Right cardiac atrium (tissue), 5 donors: ENCODE data around the gene ZNF22. TPM values are rescaled to one million over a fixed set of nuclear protein-coding genes. Genes with fewer than 3 reads are reported as not detected.
A peak's percentile ranks its signal among the peaks of the same experiment; 100 is the strongest.
"Not testable (repeated sequence)": the region's sequence is repeated elsewhere in the genome, so short reads cannot be mapped to it uniquely, and the experiment has no call there.

Source experiments
- ATAC-seq, 2 donors: fragments of 200-7000 bp; cut with Tn5 transposase; one replicate each; pipeline versions ENCODE4 v1.8.0 to v1.9.1; 2020; ENCODE audit warnings: moderate library complexity in 2 of 2, mild to moderate bottlenecking in 1 of 2
- DNase-seq, 3 donors: peaks; one replicate each; pipeline ENCODE4 v3.0.0-alpha.2; 2020
- H3K27ac ChIP-seq: one replicate; pipeline ENCODE4 v1.5.1; 2013; ENCODE audit warnings: mild to moderate bottlenecking, low read length, control low read depth, moderate library complexity
- H3K27me3 ChIP-seq: one replicate; pipeline ENCODE4 v1.6.1; 2013; ENCODE audit not compliant: control insufficient read depth, insufficient read depth
- H3K4me1 ChIP-seq: one replicate; pipeline ENCODE4 v1.6.1; 2013; ENCODE audit warnings: low read length; ENCODE audit not compliant: control insufficient read depth, insufficient read depth
- H3K4me3 ChIP-seq: one replicate; pipeline ENCODE4 v1.5.1; 2013; ENCODE audit warnings: low read length, control low read depth
- H3K9me3 ChIP-seq: one replicate; pipeline ENCODE4 v1.6.1; 2013; ENCODE audit warnings: low read length; ENCODE audit not compliant: control insufficient read depth
- WGBS: extraction: QIAGEN DNeasy Blood & Tissue Kit; methylation state at CpG from one replicate; pipeline ENCODE4 v1.1.7; 2013; 5-methylcytosine and 5-hydroxymethylcytosine counted together
- intact Hi-C, 4 donors: fragments of 100-400 bp; cut with DNase I; formaldehyde crosslinking; loops; one replicate each; pipeline versions ENCODE4 v1.11.0 to v1.14.0; 2022 to 2023
- polyA plus RNA-seq: library from polyadenylated mRNA; stranded (reverse); fragments of 200-250 nt; gene quantifications from one replicate; pipeline ENCODE4 v1.2.3, GENCODE V29; 2013
- total RNA-seq, 4 donors: library from RNA; stranded (reverse); fragmentation: NEBNext Ultra II Directional; extraction: Animal tissue kit (Norgen Biotek cat#: 25700); gene quantifications; one replicate each; pipeline ENCODE4 v1.2.1, GENCODE V29; 2021
- donor health status: healthy with polysubstance abuse.
- donor health status: DM: no; HTN: yes; CAD: no.
- donor health status: DM: no; HTN: no; CAD: no.
- donor health status: DM: no; HTN: yes; CAD: no; lungs with severe emphysema.
- donor health status: DM: yes; HTN: yes; CAD: no.

The ZNF22 gene
- total and polyA plus RNA-seq, 5 donors: 14.8 to 20.7 (median 19.2) TPM

DNA sequence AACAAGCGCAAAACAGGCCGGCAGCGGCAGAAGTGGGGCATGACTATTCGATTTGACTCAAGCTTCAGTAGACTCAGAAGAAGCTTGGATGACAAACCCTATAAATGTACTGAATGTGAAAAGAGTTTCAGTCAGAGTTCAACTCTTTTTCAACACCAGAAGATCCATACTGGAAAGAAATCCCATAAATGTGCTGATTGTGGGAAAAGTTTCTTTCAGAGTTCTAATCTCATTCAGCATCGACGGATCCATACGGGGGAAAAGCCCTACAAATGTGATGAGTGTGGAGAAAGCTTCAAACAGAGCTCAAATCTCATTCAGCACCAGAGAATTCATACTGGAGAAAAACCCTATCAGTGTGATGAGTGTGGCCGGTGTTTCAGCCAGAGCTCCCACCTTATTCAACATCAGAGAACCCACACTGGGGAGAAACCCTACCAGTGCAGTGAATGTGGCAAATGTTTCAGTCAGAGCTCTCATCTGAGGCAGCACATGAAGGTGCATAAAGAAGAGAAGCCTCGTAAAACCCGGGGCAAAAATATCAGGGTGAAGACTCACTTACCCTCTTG is 2.8 kb downstream of the ZNF22 start:
- WGBS: 92% methylated on average over 10 of the region's 10 CpGs

DNA sequence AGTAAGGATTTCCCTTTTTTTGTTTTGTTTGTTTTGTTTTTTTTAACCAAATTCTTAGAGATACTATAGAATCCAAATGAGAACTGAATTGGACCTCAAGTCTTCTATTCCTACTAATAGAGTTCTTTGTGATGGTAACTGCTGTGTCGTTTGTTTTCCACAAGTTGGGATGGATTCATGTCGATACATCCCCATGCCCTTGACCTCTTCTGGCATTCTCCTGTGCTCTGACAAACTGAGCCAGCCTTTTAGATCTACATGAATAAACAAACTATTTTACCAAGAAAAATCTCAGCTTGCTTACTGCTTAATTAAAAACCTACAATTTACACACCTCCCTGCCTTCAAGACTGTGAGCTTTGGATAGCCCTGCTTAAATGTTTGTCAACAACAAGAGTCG is 3.9 kb downstream of the ZNF22 start:
- Histone ChIP-seq H3K27ac (no peak overlapping the region), H3K9me3 (no peaks in the 10 kb centered on the region), H3K27me3 (no peaks in the 10 kb centered on the region), H3K4me3 (no peak overlapping the region), H3K4me1 (no peaks in the 10 kb centered on the region)
- DNase-seq (no peak), ATAC-seq (no peak)
- 44% methylated on average over 3 of the region's 3 CpGs for WGBS
- intact Hi-C loops: no loop called here

More for the DNA sequence above, 2.8 kb downstream of the ZNF22 start:
- intact Hi-C loops: no loop called here
- Histone ChIP-seq H3K9me3 (no peaks in the 10 kb centered on the region), H3K4me1 (no peaks in the 10 kb centered on the region), H3K27ac (no peak overlapping the region), H3K4me3 (no peak overlapping the region), H3K27me3 (no peaks in the 10 kb centered on the region)
- DNase-seq: no peak
- ATAC-seq: no peak

DNA sequence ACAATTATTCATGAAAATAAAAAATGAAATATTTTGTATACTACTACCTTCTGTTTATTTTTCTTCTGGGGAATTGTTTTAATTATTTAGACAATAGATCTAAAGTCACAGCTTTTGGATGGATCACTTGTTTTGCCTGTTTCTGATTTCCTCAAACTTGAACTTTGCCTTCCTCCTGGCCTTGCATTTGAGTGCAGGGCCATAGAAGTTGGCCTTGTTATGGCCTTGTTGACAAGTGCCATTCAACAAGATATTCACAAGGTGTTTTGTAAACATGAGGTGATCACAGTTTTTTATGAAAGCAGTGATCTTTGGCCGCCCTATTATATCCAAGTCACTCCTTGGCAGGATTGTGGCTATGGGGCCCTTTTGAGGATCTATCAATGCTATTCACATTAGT is 4.6 kb downstream of the ZNF22 start:
- H3K27ac ChIP-seq: no peak overlapping the region
- no peaks in the 10 kb centered on the region for H3K4me1 ChIP-seq
- H3K4me3 ChIP-seq: no peak overlapping the region
- ATAC-seq (no peak), DNase-seq (no peak)
- intact Hi-C loops: no loop called here
- no peaks in the 10 kb centered on the region for H3K27me3 ChIP-seq
- 100% methylated on average over 1 of the region's 1 CpG for whole genome bisulfite sequencing
- no peaks in the 10 kb centered on the region for H3K9me3 ChIP-seq

DNA sequence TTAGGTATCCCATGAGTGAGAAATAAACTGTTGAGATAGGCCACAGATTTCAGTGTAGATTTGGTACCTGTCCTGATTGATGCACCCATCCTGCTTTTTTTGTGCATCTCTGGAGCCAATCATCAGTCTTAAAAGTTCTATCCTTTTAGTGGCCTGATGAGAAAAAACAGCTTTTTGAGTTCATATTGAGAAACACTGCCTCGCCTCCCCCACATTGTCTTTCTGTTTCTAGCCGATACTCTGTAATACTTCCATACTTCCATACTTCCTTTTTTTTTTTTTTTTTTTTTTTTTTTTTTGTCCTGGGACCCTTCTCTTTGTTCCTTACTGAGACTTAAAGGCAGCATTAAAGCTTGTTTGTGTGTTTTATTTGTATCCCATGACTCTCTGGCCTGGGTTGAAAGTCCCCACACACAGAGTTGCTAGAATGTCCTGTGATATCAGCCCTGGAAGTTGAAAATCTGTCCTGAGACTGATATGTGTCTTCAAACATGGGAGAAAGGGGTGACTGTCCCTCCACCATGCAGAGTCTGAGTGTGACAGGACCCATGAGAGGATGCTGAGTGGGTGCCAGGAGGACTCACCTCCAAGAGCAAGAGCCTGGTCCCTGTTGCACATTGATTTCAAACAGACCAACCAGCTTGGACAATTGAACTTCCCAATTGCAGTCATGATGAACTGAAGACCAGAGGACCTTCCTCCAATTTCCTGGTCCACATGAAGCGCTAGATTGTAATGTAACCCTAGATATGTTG is 5.7 kb downstream of the ZNF22 start:
- no peaks in the 10 kb centered on the region for H3K9me3 ChIP-seq
- 86% methylated on average over 3 of the region's 3 CpGs for WGBS
- DNase-seq (no peak), ATAC-seq (no peak)
- intact Hi-C loops: no loop called here
- no peaks in the 10 kb centered on the region for H3K4me1 ChIP-seq
- no peak overlapping the region for H3K27ac ChIP-seq
- no peaks in the 10 kb centered on the region for H3K27me3 ChIP-seq
- H3K4me3 ChIP-seq: no peak overlapping the region

DNA sequence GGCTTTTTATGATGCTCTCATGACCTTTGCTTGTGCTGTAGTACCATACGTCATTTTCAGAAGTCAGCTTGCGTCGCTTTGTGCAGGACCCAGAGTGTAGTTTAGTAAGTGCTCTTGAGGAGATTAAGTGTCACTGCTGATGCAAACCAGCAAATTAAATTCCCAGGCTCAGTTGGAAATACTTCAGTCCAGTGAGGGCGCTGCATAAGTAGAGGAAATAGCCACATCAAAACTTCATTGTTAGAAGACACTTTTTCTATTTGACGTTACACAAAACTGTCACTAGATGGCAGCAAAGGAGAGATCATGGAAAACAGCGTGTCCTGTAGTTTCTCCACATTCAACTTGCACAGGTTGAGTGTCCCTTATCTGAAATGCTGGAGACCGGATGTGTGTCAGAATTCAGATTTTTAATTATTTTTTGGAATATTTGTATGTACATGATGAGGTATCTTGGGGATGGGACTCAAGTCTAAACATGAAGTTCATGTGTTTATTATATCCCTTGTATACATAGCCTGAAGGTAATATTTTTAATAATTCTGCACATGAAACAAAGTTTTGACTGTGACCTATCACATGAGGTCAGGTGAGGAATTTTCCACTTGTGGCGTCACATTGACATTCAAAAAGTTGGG is 7.9 kb downstream of the ZNF22 start:
- intact Hi-C loops: no loop called here

DNA sequence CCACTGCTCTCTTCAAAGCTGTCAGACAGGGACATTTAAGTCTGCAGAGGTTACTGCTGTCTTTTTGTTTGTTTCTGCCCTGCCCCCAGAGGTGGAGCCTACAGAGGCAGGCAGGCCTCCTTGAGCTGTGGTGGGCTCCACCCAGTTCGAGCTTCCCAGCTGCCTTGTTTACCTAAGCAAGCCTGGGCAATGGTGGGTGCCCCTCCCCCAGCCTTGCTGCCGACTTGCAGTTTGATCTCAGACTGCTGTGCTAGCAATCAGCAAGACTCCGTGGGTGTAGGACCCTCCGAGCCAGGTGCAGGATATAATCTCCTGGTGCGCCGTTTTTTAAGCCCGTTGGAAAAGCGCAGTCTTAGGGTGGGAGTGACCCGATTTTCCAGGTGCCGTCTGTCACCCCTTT is 13.8 kb downstream of the ZNF22 start:
- H3K27ac ChIP-seq, H3K9me3 ChIP-seq, intact Hi-C loops, H3K4me3 ChIP-seq, ATAC-seq, H3K27me3 ChIP-seq, H3K4me1 ChIP-seq: not testable (repeated sequence)
- WGBS: 87% methylated on average over 10 of the region's 10 CpGs
- peak in 1 of 3 donors; percentile 40 for DNase-seq

More for the DNA sequence above, 7.9 kb downstream of the ZNF22 start:
- Histone ChIP-seq H3K9me3 (no peaks in the 10 kb centered on the region), H3K4me3 (no peak overlapping the region), H3K27me3 (no peaks in the 10 kb centered on the region), H3K4me1 (no peaks in the 10 kb centered on the region), H3K27ac (no peak overlapping the region)
- ATAC-seq: peak; percentile 90 to 92
- DNase-seq: no peak
- 4% methylated on average over 8 of the region's 8 CpGs for WGBS

DNA sequence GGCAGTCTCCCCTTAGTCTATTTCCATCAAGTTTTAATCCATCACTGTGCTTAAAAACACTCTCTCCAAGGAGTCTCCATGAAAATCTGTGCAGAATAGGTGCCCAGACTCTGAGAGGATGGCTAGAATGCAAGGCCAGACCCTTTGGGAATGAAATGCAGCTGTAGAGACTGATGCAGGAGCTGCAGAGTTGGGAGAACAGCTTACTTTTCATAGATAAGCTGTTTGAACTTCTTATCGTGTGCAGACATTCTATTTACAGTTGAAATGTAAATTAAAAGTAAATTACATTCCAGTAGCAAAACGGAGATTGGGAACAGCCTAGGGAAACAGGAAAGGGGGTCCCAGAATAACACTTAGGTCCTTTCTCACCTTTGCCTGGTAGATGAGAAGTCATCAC is 14.9 kb downstream of the ZNF22 start:
- Histone ChIP-seq H3K4me1 (no peaks in the 10 kb centered on the region), H3K27me3 (no peaks in the 10 kb centered on the region), H3K27ac (no peak overlapping the region), H3K4me3 (no peak overlapping the region), H3K9me3 (no peaks in the 10 kb centered on the region)
- intact Hi-C loops: no loop called here
- WGBS: 34% methylated on average over 2 of the region's 2 CpGs
- ATAC-seq: no peak
- DNase-seq: no peak

DNA sequence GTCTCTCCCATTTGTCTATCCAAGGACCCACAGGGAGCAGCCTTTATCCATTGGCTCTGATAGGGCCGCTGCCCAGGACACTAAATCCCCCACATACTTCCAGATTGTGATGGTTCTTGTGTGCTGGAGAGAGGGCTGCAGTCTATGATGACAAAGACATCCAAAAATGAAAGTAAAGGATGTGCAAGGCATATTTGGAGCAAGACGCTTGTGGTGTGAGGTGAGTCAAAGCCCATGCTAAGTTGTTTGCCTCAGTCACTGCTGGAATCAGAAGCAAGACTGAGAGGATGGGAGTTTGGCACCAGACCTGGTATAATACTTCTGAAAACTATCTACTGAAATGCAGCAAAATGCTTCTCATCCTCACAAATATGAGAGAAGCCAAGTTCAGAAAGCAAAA is 22.7 kb downstream of the ZNF22 start:
- Histone ChIP-seq H3K4me1 (no peaks in the 10 kb centered on the region), H3K27ac (no peak overlapping the region), H3K9me3 (no peaks in the 10 kb centered on the region), H3K27me3 (no peaks in the 10 kb centered on the region), H3K4me3 (no peak overlapping the region)
- intact Hi-C loops: no loop called here
- DNase-seq (no peak), ATAC-seq (no peak)
- WGBS: 67% methylated on average over 2 of the region's 2 CpGs

DNA sequence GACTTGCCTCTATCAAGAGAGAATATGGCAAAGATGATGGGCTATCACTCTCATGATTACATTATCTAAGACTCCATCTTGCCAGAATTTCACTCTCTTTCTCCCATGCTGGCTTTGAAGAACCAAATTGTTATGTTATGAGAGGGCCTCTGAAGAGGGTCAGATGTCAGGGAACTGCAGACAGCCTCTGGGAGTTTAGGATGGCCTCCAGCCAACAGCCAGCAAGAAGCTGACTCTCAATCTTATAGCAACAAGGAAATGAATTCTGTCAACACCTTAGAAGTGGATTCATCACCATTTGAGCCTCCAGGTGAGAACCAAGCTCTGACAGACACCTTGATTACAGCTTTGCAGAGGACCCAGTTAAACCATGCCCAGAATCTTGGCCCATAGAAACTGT is 33.6 kb downstream of the ZNF22 start:
- intact Hi-C loops: no loop called here

DNA sequence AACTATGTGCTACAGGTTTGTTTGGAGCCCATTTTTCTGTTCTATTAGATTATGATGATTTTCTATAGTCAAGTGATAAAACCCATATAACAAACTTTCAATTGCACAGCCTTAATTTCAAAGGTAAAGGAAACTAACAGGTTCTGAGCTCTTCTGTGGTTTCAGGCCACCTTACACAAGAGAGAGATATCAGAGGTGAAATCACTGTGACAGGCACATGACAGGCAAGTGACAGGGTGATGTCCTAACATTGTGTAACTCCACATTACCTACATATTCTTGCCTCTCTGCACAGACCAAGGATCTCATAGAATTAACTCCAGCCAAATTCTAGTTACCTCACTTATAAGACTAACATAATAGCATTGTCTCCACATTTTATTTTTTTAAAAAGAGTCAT is 35.0 kb downstream of the ZNF22 start:
- H3K27me3 ChIP-seq: no peaks in the 10 kb centered on the region
- no peaks in the 10 kb centered on the region for H3K9me3 ChIP-seq
- no peak overlapping the region for H3K4me3 ChIP-seq
- H3K4me1 ChIP-seq: no peaks in the 10 kb centered on the region
- DNase-seq (no peak), ATAC-seq (no peak)
- intact Hi-C loops: no loop called here
- H3K27ac ChIP-seq: no peak overlapping the region

More for the DNA sequence above, 33.6 kb downstream of the ZNF22 start:
- DNase-seq (peak in 1 of 3 donors; percentile 18), ATAC-seq (no peak)
- H3K4me3 ChIP-seq: no peak overlapping the region
- no peaks in the 10 kb centered on the region for H3K4me1 ChIP-seq
- no peaks in the 10 kb centered on the region for H3K27me3 ChIP-seq
- no peaks in the 10 kb centered on the region for H3K9me3 ChIP-seq
- no peak overlapping the region for H3K27ac ChIP-seq

DNA sequence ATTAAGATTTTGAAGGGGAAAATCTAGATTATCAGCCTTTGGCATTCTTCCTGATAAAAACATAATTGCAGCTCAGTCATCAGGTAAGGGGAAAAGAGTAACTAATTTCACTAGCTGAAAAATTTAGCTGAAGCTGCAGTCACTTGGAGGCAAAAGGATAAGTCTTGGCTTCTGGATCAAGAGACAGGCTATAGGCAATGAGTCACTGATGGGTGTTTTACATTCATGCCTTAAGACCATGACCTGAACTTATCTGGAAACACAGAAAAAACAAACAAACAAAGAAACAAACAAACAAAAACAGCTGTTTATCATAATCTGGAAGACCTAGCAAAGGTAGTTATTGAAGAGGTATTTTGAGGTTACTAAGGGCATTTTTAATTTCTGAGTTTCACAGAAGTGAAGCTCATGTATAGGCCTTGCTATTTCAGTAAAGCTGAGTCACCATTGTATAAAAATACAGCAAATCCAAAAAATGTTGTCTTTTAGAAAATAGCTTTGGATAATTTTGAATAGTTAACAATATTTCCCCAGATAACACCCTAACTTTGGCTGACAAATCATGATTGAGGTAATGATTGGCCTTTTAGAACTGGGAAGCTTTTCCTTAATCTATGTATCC is 40.3 kb downstream of the ZNF22 start:
- intact Hi-C loops: no loop called here
- ATAC-seq: no peak
- no peak overlapping the region for H3K27ac ChIP-seq
- no peaks in the 10 kb centered on the region for H3K9me3 ChIP-seq
- no peak for DNase-seq
- H3K4me3 ChIP-seq: no peak overlapping the region
- no peaks in the 10 kb centered on the region for H3K27me3 ChIP-seq
- H3K4me1 ChIP-seq: no peaks in the 10 kb centered on the region
